ENCODE data around the gene ZWILCH. TPM values are rescaled to one million over a fixed set of nuclear protein-coding genes. Genes with fewer than 3 reads are reported as not detected.
A peak's percentile ranks its signal among the peaks of the same experiment; 100 is the strongest.

Gene ZWILCH
- total RNA-seq, 2 donors from 2014 or later = 24.6 to 45.0 TPM

GRCh38 chr15:66476535-66476934 is 28.6 kb upstream of the ZWILCH start:
- ATAC-seq (peak in 1 of 2 donors; percentile 11), DNase-seq (ENCODE audit: low spot score) (no peak)
- Mint-ChIP-seq H3K27ac (peak overlapping the region; percentile 32 to 34), H3K9me3 (no peaks in the 10 kb centered on the region), H3K4me3 (no peak overlapping the region), H3K4me1 (ENCODE audit: low read depth in 2 of 2) (peaks cover 20 to 41% of the 10 kb centered on the region in 2 donors), H3K27me3 (no peaks in the 10 kb centered on the region), H3K36me3 (peaks cover 4% of the 10 kb centered on the region)

DNA sequence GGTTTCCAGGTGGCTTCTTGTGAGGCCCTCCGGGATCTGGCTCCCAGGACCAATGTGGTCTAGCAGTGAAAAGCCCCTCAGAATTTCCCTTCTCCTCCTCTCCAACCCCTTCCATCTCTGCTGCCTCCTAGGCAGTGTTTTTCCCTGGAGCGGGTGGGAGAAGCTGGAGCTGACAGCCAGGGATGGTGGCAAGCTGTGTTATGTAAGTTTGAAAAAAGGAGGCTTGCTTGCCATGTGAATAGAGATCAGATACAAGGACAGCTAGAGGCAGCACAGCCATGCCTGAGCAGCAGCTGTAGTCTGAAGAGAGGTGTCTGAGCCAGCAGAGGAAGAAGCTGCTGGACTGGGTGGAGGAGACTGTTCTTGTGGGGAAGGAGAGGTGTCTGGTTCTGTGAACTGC is 28.1 kb upstream of the ZWILCH start:
- Mint-ChIP-seq H3K4me3 (no peak overlapping the region), H3K27ac (peak overlapping the region; percentile 32 to 34), H3K4me1 (ENCODE audit: low read depth in 2 of 2) (peaks cover 19 to 42% of the 10 kb centered on the region in 2 donors), H3K36me3 (peaks cover 6% of the 10 kb centered on the region), H3K9me3 (no peaks in the 10 kb centered on the region), H3K27me3 (no peaks in the 10 kb centered on the region)
- no peak for ATAC-seq
- DNase-seq (ENCODE audit: low spot score) = no peak

DNA sequence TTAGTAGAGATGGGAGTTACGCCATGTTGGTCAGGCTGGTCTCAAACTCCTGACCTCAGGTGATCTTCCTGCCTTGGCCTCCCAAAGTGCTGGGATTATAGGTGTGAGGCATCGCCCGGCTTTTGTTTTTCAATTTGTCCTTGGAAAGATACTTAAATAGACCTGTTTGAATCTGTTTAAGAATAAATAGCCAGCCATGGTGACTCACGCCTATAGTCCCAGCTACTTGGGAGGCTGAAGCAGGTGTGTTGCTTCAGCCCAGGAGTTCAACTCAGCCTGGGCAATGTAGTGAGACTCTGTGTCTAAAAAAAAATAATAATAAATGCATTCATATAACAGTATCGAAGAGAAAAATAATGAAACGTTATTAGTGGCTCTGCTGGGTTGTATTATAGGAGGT is 24.9 kb upstream of the ZWILCH start:
- Mint-ChIP-seq H3K27me3 (no peaks in the 10 kb centered on the region), H3K4me1 (ENCODE audit: low read depth in 2 of 2) (peaks cover 20 to 40% of the 10 kb centered on the region in 2 donors), H3K4me3 (no peak overlapping the region), H3K9me3 (no peaks in the 10 kb centered on the region), H3K27ac (no peak overlapping the region), H3K36me3 (peaks cover 21% of the 10 kb centered on the region)
- DNase-seq (ENCODE audit: low spot score) (no peak), ATAC-seq (no peak)

GRCh38 chr15:66481107-66481856 is 23.8 kb upstream of the ZWILCH start:
- Mint-ChIP-seq H3K27me3 (no peaks in the 10 kb centered on the region), H3K9me3 (no peaks in the 10 kb centered on the region), H3K4me3 (no peak overlapping the region), H3K36me3 (peaks cover 21% of the 10 kb centered on the region), H3K4me1 (ENCODE audit: low read depth in 2 of 2) (peaks cover 17 to 34% of the 10 kb centered on the region in 2 donors), H3K27ac (peak overlapping the region in 1 of 2 donors; percentile 14)
- ATAC-seq (no peak), DNase-seq (ENCODE audit: low spot score) (no peak)

GRCh38 chr15:66482539-66482938 is 22.6 kb upstream of the ZWILCH start:
- Mint-ChIP-seq H3K27me3 (no peaks in the 10 kb centered on the region), H3K4me3 (no peak overlapping the region), H3K4me1 (ENCODE audit: low read depth in 2 of 2) (peaks cover 13 to 29% of the 10 kb centered on the region in 2 donors), H3K27ac (peak overlapping the region in 1 of 2 donors; percentile 14), H3K9me3 (no peaks in the 10 kb centered on the region), H3K36me3 (peaks cover 21% of the 10 kb centered on the region)
- DNase-seq (ENCODE audit: low spot score) (no peak), ATAC-seq (peak in 1 of 2 donors; percentile 19)

GRCh38 chr15:66483131-66483566 is 22.0 kb upstream of the ZWILCH start:
- peaks cover 13 to 29% of the 10 kb centered on the region in 2 donors for H3K4me1 Mint-ChIP-seq (ENCODE audit: low read depth in 2 of 2)
- ATAC-seq = peak in 1 of 2 donors; percentile 50
- no peaks in the 10 kb centered on the region for H3K9me3 Mint-ChIP-seq
- peaks cover 21% of the 10 kb centered on the region for H3K36me3 Mint-ChIP-seq
- no peaks in the 10 kb centered on the region for H3K27me3 Mint-ChIP-seq
- no peak for DNase-seq (ENCODE audit: low spot score)
- no peak overlapping the region for H3K4me3 Mint-ChIP-seq
- H3K27ac Mint-ChIP-seq = peak overlapping the region in 1 of 2 donors; percentile 14

DNA sequence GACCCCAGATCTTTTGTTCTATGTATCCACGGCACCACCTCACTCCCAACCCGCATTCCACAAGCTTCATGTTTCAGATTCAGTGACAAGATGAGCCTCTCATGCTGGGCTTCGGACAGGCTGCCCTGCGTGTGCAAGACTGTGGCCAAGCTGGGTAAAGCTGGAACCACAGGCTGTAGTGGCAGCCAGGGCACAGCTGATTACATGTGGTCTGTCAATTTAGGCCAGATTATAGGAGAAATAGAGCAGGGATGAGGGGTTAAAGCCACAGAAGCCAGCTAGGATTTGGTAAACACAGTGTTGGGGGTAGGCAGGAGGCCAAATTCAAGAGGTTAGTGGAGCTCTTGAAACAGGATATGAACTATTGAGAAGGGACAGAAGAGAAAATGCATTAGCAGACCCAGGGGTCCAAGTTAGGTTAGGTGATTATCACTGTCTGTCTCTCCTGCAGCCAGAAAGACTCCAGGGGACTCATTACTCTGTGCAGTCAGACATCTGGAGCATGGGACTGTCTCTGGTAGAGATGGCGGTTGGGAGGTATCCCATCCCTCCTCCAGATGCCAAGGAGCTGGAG is 20.5 kb upstream of the ZWILCH start:
- Mint-ChIP-seq H3K36me3 (peaks cover 21% of the 10 kb centered on the region), H3K4me1 (ENCODE audit: low read depth in 2 of 2) (peaks cover 13 to 24% of the 10 kb centered on the region in 2 donors), H3K4me3 (no peak overlapping the region), H3K27ac (peak overlapping the region in 1 of 2 donors; percentile 18), H3K9me3 (no peaks in the 10 kb centered on the region), H3K27me3 (no peaks in the 10 kb centered on the region)
- no peak for ATAC-seq
- no peak for DNase-seq (ENCODE audit: low spot score)

DNA sequence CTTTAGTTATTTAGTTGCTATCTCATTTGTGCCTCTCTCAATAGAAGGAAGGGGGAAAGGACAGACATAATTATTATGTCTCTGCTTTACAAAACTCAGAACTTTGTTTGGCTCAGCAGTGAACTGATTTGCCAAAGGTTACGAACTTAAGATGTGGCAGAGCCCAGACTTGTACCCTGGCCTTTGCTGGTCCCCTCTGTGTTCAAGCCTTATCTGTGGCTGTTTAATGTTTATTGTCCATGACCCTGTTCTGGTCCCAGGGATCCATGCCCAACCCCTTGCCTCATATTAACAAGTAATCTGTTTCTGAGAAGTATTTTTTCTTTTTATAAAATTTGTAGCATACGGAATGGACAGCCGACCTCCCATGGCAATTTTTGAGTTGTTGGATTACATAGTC is 18.2 kb upstream of the ZWILCH start:
- H3K27me3 Mint-ChIP-seq = no peaks in the 10 kb centered on the region
- H3K9me3 Mint-ChIP-seq = no peaks in the 10 kb centered on the region
- peaks cover 13 to 14% of the 10 kb centered on the region in 2 donors for H3K4me1 Mint-ChIP-seq (ENCODE audit: low read depth in 2 of 2)
- no peak for ATAC-seq
- no peak for DNase-seq (ENCODE audit: low spot score)
- H3K4me3 Mint-ChIP-seq = no peak overlapping the region
- no peak overlapping the region for H3K27ac Mint-ChIP-seq
- H3K36me3 Mint-ChIP-seq = peaks cover 15% of the 10 kb centered on the region

DNA sequence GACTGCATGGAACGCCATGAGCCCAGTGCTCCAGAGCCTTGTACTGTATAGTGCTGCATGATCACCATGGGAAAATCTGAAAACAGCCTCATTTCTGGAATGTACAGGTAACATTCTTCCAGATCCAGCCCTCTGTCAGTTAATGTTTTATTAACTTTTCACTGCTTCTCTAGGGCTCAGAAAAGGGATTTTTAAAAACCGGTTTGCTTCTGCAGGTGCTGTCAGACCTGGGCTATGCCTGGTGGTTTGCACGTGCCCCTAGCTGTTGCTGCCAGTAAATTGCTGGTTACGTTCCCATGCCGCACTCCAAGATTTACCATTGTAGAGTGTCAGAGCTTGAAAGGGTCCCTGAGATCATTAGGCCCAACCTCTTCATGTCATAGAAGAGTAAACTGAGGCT is 16.6 kb upstream of the ZWILCH start:
- Mint-ChIP-seq H3K4me3 (no peak overlapping the region), H3K4me1 (ENCODE audit: low read depth in 2 of 2) (peaks cover 0 to 5% of the 10 kb centered on the region in 2 donors), H3K27me3 (no peaks in the 10 kb centered on the region), H3K36me3 (peaks cover 7% of the 10 kb centered on the region), H3K9me3 (no peaks in the 10 kb centered on the region), H3K27ac (no peak overlapping the region)
- ATAC-seq = no peak
- no peak for DNase-seq (ENCODE audit: low spot score)

DNA sequence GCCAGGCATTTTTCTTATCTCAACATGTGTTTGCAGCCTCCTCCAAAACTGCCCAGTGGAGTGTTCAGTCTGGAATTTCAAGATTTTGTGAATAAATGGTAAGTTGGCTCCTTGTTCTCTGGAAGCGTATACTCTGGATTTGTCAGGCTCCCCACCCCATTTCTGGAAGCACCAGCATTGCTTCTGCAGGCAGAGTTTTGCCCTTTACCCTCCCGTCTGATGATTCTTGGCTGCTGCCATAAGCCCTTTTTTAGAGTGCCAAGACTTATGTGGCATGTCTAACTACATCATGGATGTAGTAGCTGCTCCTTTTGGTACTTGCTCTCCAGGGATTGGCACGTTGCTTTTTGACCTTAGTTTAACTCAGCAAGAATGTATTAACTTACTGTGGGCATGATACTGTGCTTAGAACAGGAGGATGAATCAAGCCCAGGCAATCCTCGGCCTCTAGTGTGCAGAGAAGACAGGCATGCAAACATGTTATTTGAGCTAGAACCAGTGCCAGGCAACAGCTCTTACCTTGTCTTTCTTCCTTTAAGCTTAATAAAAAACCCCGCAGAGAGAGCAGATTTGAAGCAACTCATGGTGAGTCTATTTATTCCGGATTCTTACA is 15.8 kb upstream of the ZWILCH start:
- Mint-ChIP-seq H3K27ac (no peak overlapping the region), H3K4me1 (ENCODE audit: low read depth in 2 of 2) (peaks cover 2 to 7% of the 10 kb centered on the region in 2 donors), H3K27me3 (no peaks in the 10 kb centered on the region), H3K36me3 (peaks cover 10% of the 10 kb centered on the region), H3K9me3 (no peaks in the 10 kb centered on the region), H3K4me3 (no peak overlapping the region)
- ATAC-seq = no peak
- DNase-seq (ENCODE audit: low spot score) = no peak

DNA sequence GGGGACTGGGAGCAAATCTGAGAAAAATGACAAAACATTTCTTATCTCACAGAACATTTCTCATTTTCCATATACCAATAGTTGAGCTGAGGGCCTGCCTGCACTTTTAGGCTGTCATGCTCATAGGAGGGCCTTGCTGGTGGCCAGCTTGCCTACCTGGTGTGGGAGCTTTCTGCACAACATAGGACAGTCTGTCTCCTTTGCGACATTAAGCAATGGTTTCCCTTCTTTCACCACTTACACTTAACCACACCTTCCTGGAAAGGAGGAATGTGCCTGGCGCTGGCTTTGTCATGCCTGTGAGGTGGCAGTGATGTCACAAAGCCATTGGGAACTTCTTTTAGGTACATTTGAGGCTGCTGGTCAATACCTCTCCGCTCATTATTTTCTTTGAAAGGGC is 13.3 kb upstream of the ZWILCH start:
- DNase-seq (ENCODE audit: low spot score) (no peak), ATAC-seq (no peak)
- peaks cover 18% of the 10 kb centered on the region for H3K36me3 Mint-ChIP-seq
- H3K27me3 Mint-ChIP-seq = no peaks in the 10 kb centered on the region
- no peak overlapping the region for H3K4me3 Mint-ChIP-seq
- no peak overlapping the region for H3K27ac Mint-ChIP-seq
- peaks cover 6 to 13% of the 10 kb centered on the region in 2 donors for H3K4me1 Mint-ChIP-seq (ENCODE audit: low read depth in 2 of 2)
- no peaks in the 10 kb centered on the region for H3K9me3 Mint-ChIP-seq

DNA sequence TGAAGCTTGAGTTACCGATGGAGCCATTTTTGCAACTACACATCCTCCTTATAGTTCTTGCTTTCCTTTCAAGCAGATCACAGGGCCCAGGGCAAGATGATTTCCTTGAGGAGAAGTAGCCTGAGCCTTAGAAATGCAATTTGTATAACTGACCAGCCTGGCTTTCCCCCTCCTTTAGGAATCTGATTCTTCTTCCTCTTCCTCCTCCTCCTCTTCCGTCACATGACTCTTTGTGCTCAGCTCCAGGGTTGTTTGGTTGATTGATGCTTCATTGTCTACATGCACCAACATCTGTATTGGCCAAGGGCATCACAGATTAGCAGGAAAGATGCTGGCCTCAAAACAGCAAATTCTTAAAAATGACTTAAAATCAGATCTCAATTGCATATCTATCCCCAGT is 10.9 kb upstream of the ZWILCH start:
- H3K4me3 Mint-ChIP-seq = no peak overlapping the region
- H3K36me3 Mint-ChIP-seq = peaks cover 27% of the 10 kb centered on the region
- peaks cover 16 to 19% of the 10 kb centered on the region in 2 donors for H3K4me1 Mint-ChIP-seq (ENCODE audit: low read depth in 2 of 2)
- ATAC-seq (no peak), DNase-seq (ENCODE audit: low spot score) (no peak)
- peak overlapping the region; percentile 21 to 27 for H3K27ac Mint-ChIP-seq
- no peaks in the 10 kb centered on the region for H3K27me3 Mint-ChIP-seq
- H3K9me3 Mint-ChIP-seq = no peaks in the 10 kb centered on the region

DNA sequence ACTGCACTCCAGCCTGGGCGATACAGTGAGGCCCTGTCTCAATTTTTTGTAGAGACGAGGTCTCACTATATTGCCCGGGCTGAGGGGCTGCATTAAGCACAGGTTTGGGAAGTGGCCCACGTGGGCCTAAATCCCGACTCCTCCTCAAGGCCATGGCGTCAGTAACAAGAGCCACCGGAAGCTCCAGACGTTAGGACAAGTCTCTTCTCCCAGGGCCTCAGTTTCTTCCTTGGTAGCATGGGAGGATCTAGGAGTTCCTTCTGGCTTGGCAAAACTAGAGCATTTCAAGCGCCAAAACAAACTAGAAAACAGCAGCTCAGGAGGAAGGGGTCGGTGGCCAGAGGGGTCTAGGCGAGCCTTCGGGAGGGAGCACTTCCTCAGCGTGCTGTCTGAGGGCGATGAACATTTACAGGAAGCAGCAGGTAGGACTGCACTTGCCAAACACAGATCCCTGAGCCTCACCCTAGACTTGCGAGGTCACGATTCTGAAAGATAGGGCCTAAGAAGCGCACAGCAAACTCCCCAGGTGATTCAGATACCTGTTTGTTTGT is 8.1 kb upstream of the ZWILCH start:
- peak overlapping the region; percentile 93 for H3K4me3 Mint-ChIP-seq
- H3K4me1 Mint-ChIP-seq (ENCODE audit: low read depth in 2 of 2) = peaks cover 25 to 29% of the 10 kb centered on the region in 2 donors
- no peaks in the 10 kb centered on the region for H3K9me3 Mint-ChIP-seq
- ATAC-seq (peak; percentile 51 to 56), DNase-seq (ENCODE audit: low spot score) (no peak)
- H3K27ac Mint-ChIP-seq = peak overlapping the region; percentile 85 to 94
- no peaks in the 10 kb centered on the region for H3K27me3 Mint-ChIP-seq
- H3K36me3 Mint-ChIP-seq = peaks cover 39% of the 10 kb centered on the region
